DOHH2 (cell line): ENCODE measurements around the gene RAD51B.
"Not testable (repeated sequence)": the region's sequence is repeated elsewhere in the genome, so short reads cannot be mapped to it uniquely, and the experiment has no call there.

Experiments used
- H3F3A ChIP-seq: fragments of 200-600 bp; sonication (generic), shearing (Covaris generic); 2 replicates; pipeline ENCODE4 v1.6.0; 2016; ENCODE audit warnings: antibody characterized with exemption, mild to moderate bottlenecking; ENCODE audit not compliant: control insufficient read depth, insufficient read depth
- H3K27ac ChIP-seq: fragments of 200-600 bp; sonication (generic); 2 replicates; pipeline ENCODE4 v1.5.1; 2014; ENCODE audit warnings: low read depth, mild to moderate bottlenecking, low read length, moderate library complexity
- H3K27me3 ChIP-seq: fragments of 200-600 bp; sonication (generic); 2 replicates; pipeline ENCODE4 v1.6.1; 2014; ENCODE audit warnings: mild to moderate bottlenecking, low read length, mixed read lengths; ENCODE audit not compliant: control insufficient read depth
- H3K36me3 ChIP-seq: fragments of 200-600 bp; sonication (generic); 2 replicates; pipeline ENCODE4 v1.6.1; 2014; ENCODE audit warnings: mild to moderate bottlenecking, low read length, moderate library complexity, mixed read lengths; ENCODE audit not compliant: control insufficient read depth
- H3K4me1 ChIP-seq: fragments of 200-600 bp; sonication (generic); 2 replicates; pipeline ENCODE4 v1.6.1; 2014; ENCODE audit warnings: mild to moderate bottlenecking, low read length, mixed read lengths; ENCODE audit not compliant: control insufficient read depth
- H3K4me2 ChIP-seq: fragments of 200-600 bp; sonication (generic); 2 replicates; pipeline ENCODE4 v1.6.0; 2014; ENCODE audit warnings: mild to moderate bottlenecking, low read length, moderate library complexity
- H3K4me3 ChIP-seq: fragments of 200-600 bp; sonication (generic); 2 replicates; pipeline ENCODE4 v1.5.1; 2014; ENCODE audit warnings: mild to moderate bottlenecking, low read length, mixed read lengths
- H3K79me2 ChIP-seq: fragments of 200-600 bp; sonication (generic); 2 replicates; pipeline ENCODE4 v1.6.1; 2014; ENCODE audit warnings: mild to moderate bottlenecking, low read length, mixed read lengths; ENCODE audit not compliant: control insufficient read depth
- H3K9me2 ChIP-seq: fragments of 200-600 bp; sonication (generic); replicated peaks from 2 replicates; pipeline ENCODE4 v1.6.1; 2014; ENCODE audit warnings: mild to moderate bottlenecking, low read length, mixed read lengths; ENCODE audit not compliant: control insufficient read depth
- H3K9me3 ChIP-seq: fragments of 200-600 bp; sonication (generic); 2 replicates; pipeline ENCODE4 v1.6.1; 2014; ENCODE audit warnings: antibody characterized with exemption, low read length, mixed read lengths; ENCODE audit not compliant: control insufficient read depth, insufficient read depth
- H4K20me1 ChIP-seq: fragments of 200-600 bp; sonication (generic); 2 replicates; pipeline ENCODE4 v1.6.0; 2014; ENCODE audit warnings: low read depth, mild to moderate bottlenecking, antibody characterized with exemption, low read length, moderate library complexity; ENCODE audit not compliant: control insufficient read depth, insufficient read depth
- CTCF ChIP-seq: fragments of 200-600 bp; sonication (generic); IDR thresholded peaks from one replicate; pipeline ENCODE4 v1.5.1; 2014; ENCODE audit warnings: antibody characterized with exemption, mild to moderate bottlenecking, low read depth, low read length; ENCODE audit not compliant: poor library complexity, severe bottlenecking
- EZH2phosphoT487 ChIP-seq: fragments of 200-600 bp; sonication (generic); IDR thresholded peaks from 2 replicates; pipeline ENCODE4 v1.6.1; 2017; ENCODE audit warnings: borderline replicate concordance, mild to moderate bottlenecking, antibody characterized with exemption, low read length, moderate library complexity, mixed read lengths

RAD51B gene

DNA sequence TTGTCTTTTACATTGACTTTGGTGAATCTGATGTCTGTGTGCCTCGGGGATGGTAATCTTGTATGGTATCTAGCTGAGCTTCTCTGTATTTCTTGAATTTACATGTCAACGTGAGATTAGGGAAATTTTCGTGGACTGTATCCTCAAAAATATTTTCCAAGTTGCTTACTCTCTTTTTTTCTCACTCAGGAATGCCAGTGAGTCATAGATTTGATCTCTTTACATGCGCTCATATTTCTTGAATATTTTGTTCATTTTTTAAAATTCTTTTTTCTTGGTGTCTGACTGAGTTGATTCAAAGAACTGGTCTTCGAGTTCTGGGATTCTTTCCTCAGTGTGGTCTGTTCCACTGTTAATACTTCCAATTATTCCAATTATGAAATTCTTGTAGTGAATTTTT, 207.7 kb downstream of the RAD51B start:
- TF ChIP-seq EZH2phosphoT487 = no peak
- TF ChIP-seq CTCF = no peak
- Histone ChIP-seq H3K79me2 (peaks cover 23% of the 10 kb centered on the region), H3K9me3 (no peaks in the 10 kb centered on the region; the same call in 1 of the 2 replicates), H3K9me2 (no peaks in the 10 kb centered on the region), H4K20me1 (no peaks in the 10 kb centered on the region), H3K27me3 (no peaks in the 10 kb centered on the region), H3K4me1 (no peaks in the 10 kb centered on the region), H3K4me3 (no peak overlapping the region), H3K36me3 (no peaks in the 10 kb centered on the region), H3F3A (no peaks in the 10 kb centered on the region), H3K4me2 (no peak overlapping the region), H3K27ac (no peak overlapping the region)

GRCh38 chr14:68028075-68028474, 208.5 kb downstream of the RAD51B start:
- no peaks in the 10 kb centered on the region for H3K36me3 ChIP-seq
- H3K27ac ChIP-seq = no peak overlapping the region
- no peaks in the 10 kb centered on the region for H3K9me2 ChIP-seq
- peaks cover 20% of the 10 kb centered on the region for H3K79me2 ChIP-seq
- H3K4me2 ChIP-seq = no peak overlapping the region
- no peak for TF ChIP-seq CTCF
- no peak for TF ChIP-seq EZH2phosphoT487
- no peaks in the 10 kb centered on the region for H3F3A ChIP-seq
- H3K4me3 ChIP-seq = no peak overlapping the region
- H3K4me1 ChIP-seq = no peaks in the 10 kb centered on the region
- H3K9me3 ChIP-seq = no peaks in the 10 kb centered on the region; the same call in 1 of the 2 replicates
- H4K20me1 ChIP-seq = no peaks in the 10 kb centered on the region
- H3K27me3 ChIP-seq = no peaks in the 10 kb centered on the region

DNA sequence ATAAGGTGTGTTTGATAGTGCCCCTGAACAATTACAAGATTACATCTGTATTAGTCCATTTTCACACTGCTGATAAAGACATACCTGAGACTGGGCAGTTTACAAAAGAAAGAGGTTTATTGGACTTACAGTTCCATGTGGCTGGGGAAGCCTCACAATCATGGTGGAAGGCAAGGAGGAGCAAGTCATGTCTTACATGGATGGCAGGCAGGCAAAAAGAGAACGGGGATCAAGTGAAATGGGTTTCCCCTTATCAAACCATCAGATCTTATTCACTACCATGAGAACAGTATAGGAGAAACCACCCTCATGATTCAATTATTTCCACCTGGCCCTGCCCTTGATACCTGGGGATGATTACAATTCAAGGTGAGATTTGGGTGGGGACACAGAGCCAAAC, 211.4 kb downstream of the RAD51B start:
- H3K9me2 ChIP-seq, H3K36me3 ChIP-seq, H4K20me1 ChIP-seq, H3K4me2 ChIP-seq, H3F3A ChIP-seq, H3K4me1 ChIP-seq, H3K4me3 ChIP-seq, H3K27me3 ChIP-seq, H3K9me3 ChIP-seq, H3K27ac ChIP-seq: not testable (repeated sequence)
- H3K79me2 ChIP-seq = peaks cover 11% of the 10 kb centered on the region

DNA sequence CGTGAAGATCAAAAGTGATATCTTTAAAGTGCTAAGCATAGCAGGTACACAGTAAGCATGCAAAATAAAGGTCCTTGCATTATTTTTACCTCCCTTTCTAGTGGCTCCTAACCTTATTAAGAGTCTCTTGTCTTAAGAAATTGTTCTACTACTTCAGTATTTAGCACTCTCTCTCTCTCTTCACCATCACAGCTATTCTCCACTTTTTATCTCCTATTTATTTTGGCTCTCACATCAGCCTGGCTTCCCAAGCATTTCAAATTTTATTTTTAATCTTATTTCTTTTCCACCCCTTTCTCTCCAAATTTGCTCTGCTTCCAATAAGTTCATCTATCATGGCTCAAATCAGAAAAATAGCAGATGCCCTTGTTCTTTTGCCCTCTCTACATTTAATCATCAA, 212.6 kb downstream of the RAD51B start:
- Histone ChIP-seq H3K79me2 (peaks cover under 1% of the 10 kb centered on the region; the same call in 1 of the 2 replicates), H3K4me2 (no peak overlapping the region), H4K20me1 (no peaks in the 10 kb centered on the region), H3K27me3 (no peaks in the 10 kb centered on the region), H3K9me2 (no peaks in the 10 kb centered on the region), H3K4me3 (no peak overlapping the region), H3K9me3 (no peaks in the 10 kb centered on the region; the same call in 1 of the 2 replicates), H3K27ac (no peak overlapping the region), H3F3A (no peaks in the 10 kb centered on the region), H3K36me3 (no peaks in the 10 kb centered on the region), H3K4me1 (no peaks in the 10 kb centered on the region)
- no peak for TF ChIP-seq CTCF
- TF ChIP-seq EZH2phosphoT487 = no peak
